Gastrocnemius medialis (tissue), 4 donors: ENCODE measurements around the gene VCAM1. TPM values are rescaled to one million over a fixed set of nuclear protein-coding genes. Genes with fewer than 3 reads are reported as not detected.

Source experiments
- ATAC-seq, 2 donors: fragments of 150-250 bp; one replicate each; pipeline ENCODE4 v1.9.1; 2016
- DNase-seq, 2 donors: peaks; one replicate each; pipeline ENCODE4 v3.0.0-alpha.2; 2019
- H3K27ac ChIP-seq, 4 donors: fragments of 200-600 bp; sonication (generic); 1 replicate in 1 of 4; 2 replicates in 3 of 4; pipeline ENCODE4 v1.5.1; 2016 to 2018; ENCODE audit warnings: mild to moderate bottlenecking in 2 of 4, moderate library complexity in 1 of 4
- H3K27me3 ChIP-seq, 3 donors: fragments of 200-600 bp; sonication (generic) in 2 of 3; 1 replicate in 1 of 3; 2 replicates in 2 of 3; pipeline versions ENCODE4 v1.5.1 to v1.6.0; 2016 to 2019; ENCODE audit warnings: mild to moderate bottlenecking in 1 of 3, moderate library complexity in 1 of 3
- H3K36me3 ChIP-seq, 2 donors: fragments of 200-600 bp; sonication (generic) in 1 of 2; one replicate each; pipeline ENCODE4 v1.5.1; 2017 to 2018
- H3K4me1 ChIP-seq, 2 donors: fragments of 200-600 bp; sonication (generic) in 1 of 2; one replicate each; pipeline ENCODE4 v1.5.1; 2016 to 2017; ENCODE audit warnings: mild to moderate bottlenecking in 2 of 2
- H3K4me3 ChIP-seq, 4 donors: fragments of 200-600 bp; sonication (generic) in 3 of 4; 1 replicate in 1 of 4; 2 replicates in 3 of 4; pipeline ENCODE4 v1.5.1; 2016 to 2019; ENCODE audit warnings: mild to moderate bottlenecking in 2 of 4
- H3K9me3 ChIP-seq, 3 donors: fragments of 200-600 bp; sonication (generic) in 2 of 3; 1 replicate in 1 of 3; 2 replicates in 2 of 3; pipeline ENCODE4 v1.5.1; 2016 to 2019
- POLR2A ChIP-seq, 2 donors: fragments of 450-650 bp; IDR thresholded peaks; one replicate each; pipeline ENCODE4 v1.6.1; 2017; ENCODE audit warnings: antibody characterized with exemption in 2 of 2, mild to moderate bottlenecking in 2 of 2, moderate library complexity in 2 of 2
- in situ Hi-C, 4 donors: fragments of 200-750 bp; cut with MboI; loops; one replicate each; pipeline versions ENCODE4 v1.15.0 to v1.8.0; 2017; ENCODE audit warnings: low sequenced_read_pairs in 4 of 4
- intact Hi-C: fragments of 100-400 bp; cut with DNase I; formaldehyde crosslinking; loops from one replicate; pipeline ENCODE4 v1.15.1; 2023; ENCODE audit warnings: low total_unique reads
- total RNA-seq, 4 donors: library from RNA; depleted of rRNA; stranded (reverse); fragments of >200 nt; gene quantifications; one replicate each; pipeline versions ENCODE4 v1.1.0 to v1.2.3, GENCODE V29; 2016
- TF ChIP-seq, protein P1 (sequence below), 5 experiments: fragments of 450-650 bp in 3 of 5; fragments of 200-600 bp in 2 of 5; sonication (generic) in 2 of 5; IDR thresholded peaks in 4 of 5; conservative IDR thresholded peaks in 1 of 5; 1 replicate in 4 of 5; 2 replicates in 1 of 5; pipeline ENCODE4 v1.5.1; 2016 to 2019; ENCODE audit warnings: antibody characterized with exemption in 5 of 5, mild to moderate bottlenecking in 3 of 5, moderate library complexity in 3 of 5

Gene VCAM1
- total RNA-seq, 4 donors from 2014 or later: 0.72 to 2.4 (median 1.4) TPM

- no peaks in the 10 kb centered on the region for H3K9me3 ChIP-seq
- no peak overlapping the region for H3K27ac ChIP-seq
- no peaks in the 10 kb centered on the region for H3K36me3 ChIP-seq
- DNase-seq: no peak
- intact Hi-C loops: no loop called here
- H3K4me1 ChIP-seq: no peaks in the 10 kb centered on the region
- no peak for TF ChIP-seq POLR2A (IDR thresholded peaks at IDR 0.05)
- TF ChIP-seq, protein P1, sequence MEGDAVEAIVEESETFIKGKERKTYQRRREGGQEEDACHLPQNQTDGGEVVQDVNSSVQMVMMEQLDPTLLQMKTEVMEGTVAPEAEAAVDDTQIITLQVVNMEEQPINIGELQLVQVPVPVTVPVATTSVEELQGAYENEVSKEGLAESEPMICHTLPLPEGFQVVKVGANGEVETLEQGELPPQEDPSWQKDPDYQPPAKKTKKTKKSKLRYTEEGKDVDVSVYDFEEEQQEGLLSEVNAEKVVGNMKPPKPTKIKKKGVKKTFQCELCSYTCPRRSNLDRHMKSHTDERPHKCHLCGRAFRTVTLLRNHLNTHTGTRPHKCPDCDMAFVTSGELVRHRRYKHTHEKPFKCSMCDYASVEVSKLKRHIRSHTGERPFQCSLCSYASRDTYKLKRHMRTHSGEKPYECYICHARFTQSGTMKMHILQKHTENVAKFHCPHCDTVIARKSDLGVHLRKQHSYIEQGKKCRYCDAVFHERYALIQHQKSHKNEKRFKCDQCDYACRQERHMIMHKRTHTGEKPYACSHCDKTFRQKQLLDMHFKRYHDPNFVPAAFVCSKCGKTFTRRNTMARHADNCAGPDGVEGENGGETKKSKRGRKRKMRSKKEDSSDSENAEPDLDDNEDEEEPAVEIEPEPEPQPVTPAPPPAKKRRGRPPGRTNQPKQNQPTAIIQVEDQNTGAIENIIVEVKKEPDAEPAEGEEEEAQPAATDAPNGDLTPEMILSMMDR (IDR thresholded peaks at IDR 0.05 in 4 of 5, conservative IDR thresholded peaks at IDR 0.05 in 1 of 5): no peak
- no peak overlapping the region for H3K4me3 ChIP-seq
- ATAC-seq: no peak
- in situ Hi-C loops: no loop called here
- H3K27me3 ChIP-seq: no peaks in the 10 kb centered on the region
Measured at GRCh38 chr1:100704473-100704872, 15.1 kb upstream of the VCAM1 start.

- no peak overlapping the region for H3K27ac ChIP-seq
- H3K27me3 ChIP-seq: no peaks in the 10 kb centered on the region
- H3K9me3 ChIP-seq: no peaks in the 10 kb centered on the region
- DNase-seq (no peak), ATAC-seq (no peak)
- H3K4me3 ChIP-seq: no peak overlapping the region
- no peaks in the 10 kb centered on the region for H3K36me3 ChIP-seq
- intact Hi-C loops (no loop called here), in situ Hi-C loops (no loop called here)
- TF ChIP-seq, protein P1 (IDR thresholded peaks at IDR 0.05 in 4 of 5, conservative IDR thresholded peaks at IDR 0.05 in 1 of 5): no peak
- no peaks in the 10 kb centered on the region for H3K4me1 ChIP-seq
Measured at GRCh38 chr1:100706296-100706695, 13.2 kb upstream of the VCAM1 start.

- DNase-seq (no peak), ATAC-seq (no peak)
- Histone ChIP-seq H3K36me3 (no peaks in the 10 kb centered on the region), H3K27ac (no peak overlapping the region), H3K4me1 (no peaks in the 10 kb centered on the region), H3K27me3 (no peaks in the 10 kb centered on the region), H3K4me3 (no peak overlapping the region), H3K9me3 (no peaks in the 10 kb centered on the region)
- in situ Hi-C loops (no loop called here), intact Hi-C loops (no loop called here)
- TF ChIP-seq POLR2A (IDR thresholded peaks at IDR 0.05): no peak
- TF ChIP-seq, protein P1 (IDR thresholded peaks at IDR 0.05 in 4 of 5, conservative IDR thresholded peaks at IDR 0.05 in 1 of 5): no peak
Measured at GRCh38 chr1:100706856-100707255, 12.7 kb upstream of the VCAM1 start.

GRCh38 chr1:100708476-100709062 lies 11.0 kb upstream of the VCAM1 start:
- ATAC-seq: no peak
- intact Hi-C loops (no loop called here), in situ Hi-C loops (no loop called here)
- H3K4me1 ChIP-seq: no peaks in the 10 kb centered on the region
- H3K4me3 ChIP-seq: no peak overlapping the region
- H3K27me3 ChIP-seq: no peaks in the 10 kb centered on the region
- DNase-seq: no peak
- H3K36me3 ChIP-seq: no peaks in the 10 kb centered on the region
- H3K27ac ChIP-seq: no peak overlapping the region
- H3K9me3 ChIP-seq: no peaks in the 10 kb centered on the region
- TF ChIP-seq, protein P1 (IDR thresholded peaks at IDR 0.05 in 4 of 5, conservative IDR thresholded peaks at IDR 0.05 in 1 of 5): no peak
